ENCODE results near the gene MAN1C1. TPM values are rescaled to one million over a fixed set of nuclear protein-coding genes. Genes with fewer than 3 reads are reported as not detected.
A peak's percentile ranks its signal among the peaks of the same experiment; 100 is the strongest.
"Not testable (repeated sequence)": the region's sequence is repeated elsewhere in the genome, so short reads cannot be mapped to it uniquely, and the experiment has no call there.

Gene MAN1C1
- total RNA-seq, 2 experiments from 2014 or later, result 5.1 to 5.3 TPM

- H3K27ac Mint-ChIP-seq, result peak overlapping the region; percentile 32
- no peak overlapping the region for H3K4me3 Mint-ChIP-seq
- peaks cover 6% of the 10 kb centered on the region for H3K9me3 Mint-ChIP-seq
- peaks cover 35% of the 10 kb centered on the region for H3K36me3 Mint-ChIP-seq
- no peaks in the 10 kb centered on the region for H3K27me3 Mint-ChIP-seq
- H3K4me1 Mint-ChIP-seq, result peaks cover 59% of the 10 kb centered on the region
- DNase-seq, result no peak
Observed at GRCh38 chr1:25629836-25630235, 13.2 kb downstream of the MAN1C1 start.

GRCh38 chr1:25631750-25632485 is 15.3 kb downstream of the MAN1C1 start:
- H3K36me3 Mint-ChIP-seq, result peaks cover 37% of the 10 kb centered on the region
- H3K27ac Mint-ChIP-seq, result peak overlapping the region; percentile 87
- no peak for DNase-seq
- peak overlapping the region; percentile 74 for H3K4me3 Mint-ChIP-seq
- H3K27me3 Mint-ChIP-seq, result no peaks in the 10 kb centered on the region
- H3K9me3 Mint-ChIP-seq, result peaks cover 13% of the 10 kb centered on the region
- peaks cover 60% of the 10 kb centered on the region for H3K4me1 Mint-ChIP-seq

GRCh38 chr1:25634066-25634465 is 17.5 kb downstream of the MAN1C1 start:
- DNase-seq, result no peak
- H3K36me3 Mint-ChIP-seq, result peaks cover 47% of the 10 kb centered on the region
- no peaks in the 10 kb centered on the region for H3K27me3 Mint-ChIP-seq
- peaks cover 57% of the 10 kb centered on the region for H3K4me1 Mint-ChIP-seq
- H3K9me3 Mint-ChIP-seq, result peaks cover 25% of the 10 kb centered on the region
- H3K27ac Mint-ChIP-seq, result peak overlapping the region; percentile 9
- peak overlapping the region; percentile 35 for H3K4me3 Mint-ChIP-seq

- no peak for DNase-seq
- H3K4me3 Mint-ChIP-seq, result no peak overlapping the region
- peaks cover 53% of the 10 kb centered on the region for H3K36me3 Mint-ChIP-seq
- no peaks in the 10 kb centered on the region for H3K27me3 Mint-ChIP-seq
- H3K4me1 Mint-ChIP-seq, result peaks cover 49% of the 10 kb centered on the region
- peaks cover 29% of the 10 kb centered on the region for H3K9me3 Mint-ChIP-seq
- no peak overlapping the region for H3K27ac Mint-ChIP-seq
Observed at GRCh38 chr1:25634896-25635295, 18.3 kb downstream of the MAN1C1 start.

- not testable (repeated sequence) for DNase-seq, H3K4me3 Mint-ChIP-seq, H3K27ac Mint-ChIP-seq, H3K27me3 Mint-ChIP-seq
- Mint-ChIP-seq H3K36me3 (peaks cover 53% of the 10 kb centered on the region), H3K4me1 (peaks cover 47% of the 10 kb centered on the region), H3K9me3 (peaks cover 29% of the 10 kb centered on the region)
Observed at GRCh38 chr1:25636141-25636540, 19.6 kb downstream of the MAN1C1 start.

GRCh38 chr1:25640646-25641328 is 24.2 kb downstream of the MAN1C1 start:
- Mint-ChIP-seq H3K4me1 (peaks cover 41% of the 10 kb centered on the region), H3K4me3 (no peak overlapping the region), H3K27ac (no peak overlapping the region), H3K36me3 (peaks cover 36% of the 10 kb centered on the region), H3K27me3 (no peaks in the 10 kb centered on the region), H3K9me3 (peaks cover 24% of the 10 kb centered on the region)
- no peak for DNase-seq

GRCh38 chr1:25641329-25641725 is 24.7 kb downstream of the MAN1C1 start:
- no peaks in the 10 kb centered on the region for H3K27me3 Mint-ChIP-seq
- peaks cover 31% of the 10 kb centered on the region for H3K36me3 Mint-ChIP-seq
- no peak overlapping the region for H3K27ac Mint-ChIP-seq
- peaks cover 42% of the 10 kb centered on the region for H3K4me1 Mint-ChIP-seq
- no peak for DNase-seq
- H3K9me3 Mint-ChIP-seq, result peaks cover 18% of the 10 kb centered on the region
- H3K4me3 Mint-ChIP-seq, result no peak overlapping the region

- H3K4me3 Mint-ChIP-seq, result peak overlapping the region; percentile 71
- H3K36me3 Mint-ChIP-seq, result peaks cover 24% of the 10 kb centered on the region
- H3K9me3 Mint-ChIP-seq, result peaks cover 16% of the 10 kb centered on the region
- peaks cover 47% of the 10 kb centered on the region for H3K4me1 Mint-ChIP-seq
- no peak for DNase-seq
- H3K27me3 Mint-ChIP-seq, result no peaks in the 10 kb centered on the region
- peak overlapping the region; percentile 69 for H3K27ac Mint-ChIP-seq
Observed at GRCh38 chr1:25641931-25642573, 25.5 kb downstream of the MAN1C1 start.

GRCh38 chr1:25642574-25643108 is 26.1 kb downstream of the MAN1C1 start:
- H3K36me3 Mint-ChIP-seq, result peaks cover 22% of the 10 kb centered on the region
- peak overlapping the region; percentile 71 for H3K4me3 Mint-ChIP-seq
- H3K27me3 Mint-ChIP-seq, result no peaks in the 10 kb centered on the region
- peaks cover 48% of the 10 kb centered on the region for H3K4me1 Mint-ChIP-seq
- peaks cover 16% of the 10 kb centered on the region for H3K9me3 Mint-ChIP-seq
- H3K27ac Mint-ChIP-seq, result peak overlapping the region; percentile 69
- DNase-seq, result peak; percentile 76

- Mint-ChIP-seq H3K27ac (no peak overlapping the region), H3K4me3 (peak overlapping the region; percentile 1), H3K4me1 (peaks cover 53% of the 10 kb centered on the region), H3K27me3 (no peaks in the 10 kb centered on the region), H3K9me3 (peaks cover 6% of the 10 kb centered on the region), H3K36me3 (peaks cover 11% of the 10 kb centered on the region)
- no peak for DNase-seq
Observed at GRCh38 chr1:25643929-25644328, 27.3 kb downstream of the MAN1C1 start.

GRCh38 chr1:25644962-25645361 is 28.4 kb downstream of the MAN1C1 start:
- no peak overlapping the region for H3K27ac Mint-ChIP-seq
- no peaks in the 10 kb centered on the region for H3K9me3 Mint-ChIP-seq
- no peak overlapping the region for H3K4me3 Mint-ChIP-seq
- H3K27me3 Mint-ChIP-seq, result no peaks in the 10 kb centered on the region
- peaks cover 56% of the 10 kb centered on the region for H3K4me1 Mint-ChIP-seq
- H3K36me3 Mint-ChIP-seq, result peaks cover 2% of the 10 kb centered on the region
- DNase-seq, result no peak

- H3K36me3 Mint-ChIP-seq, result peaks cover 2% of the 10 kb centered on the region
Observed at GRCh38 chr1:25645637-25646400, 29.2 kb downstream of the MAN1C1 start.

GRCh38 chr1:25647106-25647505 is 30.5 kb downstream of the MAN1C1 start:
- H3K36me3 Mint-ChIP-seq, result peaks cover 2% of the 10 kb centered on the region
- no peak overlapping the region for H3K4me3 Mint-ChIP-seq
- H3K4me1 Mint-ChIP-seq, result peaks cover 42% of the 10 kb centered on the region
- H3K9me3 Mint-ChIP-seq, result no peaks in the 10 kb centered on the region
- no peak overlapping the region for H3K27ac Mint-ChIP-seq
- no peak for DNase-seq
- H3K27me3 Mint-ChIP-seq, result no peaks in the 10 kb centered on the region

More at GRCh38 chr1:25645637-25646400, 29.2 kb downstream of the MAN1C1 start:
- no peaks in the 10 kb centered on the region for H3K9me3 Mint-ChIP-seq
- no peak overlapping the region for H3K27ac Mint-ChIP-seq
- no peak overlapping the region for H3K4me3 Mint-ChIP-seq
- H3K4me1 Mint-ChIP-seq, result peaks cover 54% of the 10 kb centered on the region
- no peaks in the 10 kb centered on the region for H3K27me3 Mint-ChIP-seq
- DNase-seq, result no peak

GRCh38 chr1:25647863-25648262 is 31.3 kb downstream of the MAN1C1 start:
- DNase-seq, result no peak

More at GRCh38 chr1:25647863-25648262, 31.3 kb downstream of the MAN1C1 start:
- Mint-ChIP-seq H3K27me3 (no peaks in the 10 kb centered on the region), H3K4me1 (peaks cover 35% of the 10 kb centered on the region), H3K36me3 (peaks cover 2% of the 10 kb centered on the region), H3K27ac (no peak overlapping the region), H3K9me3 (no peaks in the 10 kb centered on the region), H3K4me3 (no peak overlapping the region)

Data from activated naive CD8-positive, alpha-beta T cell treated with anti-CD3 and anti-CD28 coated beads for 36 hours (primary cell).